GM19468 (cell line): ENCODE measurements around the gene SELPLG.
"Not testable (repeated sequence)": the region's sequence is repeated elsewhere in the genome, so short reads cannot be mapped to it uniquely, and the experiment has no call there.

Experiments
- ATAC-seq: cut with Tn5 transposase; IDR thresholded peaks from one replicate; pipeline ENCODE4 v1.9.1; 2021; ENCODE audit warnings: mild to moderate bottlenecking, moderate library complexity, moderate number of reproducible peaks; ENCODE audit not compliant: unreplicated experiment; ENCODE audit errors: extremely low read depth

Gene SELPLG

DNA sequence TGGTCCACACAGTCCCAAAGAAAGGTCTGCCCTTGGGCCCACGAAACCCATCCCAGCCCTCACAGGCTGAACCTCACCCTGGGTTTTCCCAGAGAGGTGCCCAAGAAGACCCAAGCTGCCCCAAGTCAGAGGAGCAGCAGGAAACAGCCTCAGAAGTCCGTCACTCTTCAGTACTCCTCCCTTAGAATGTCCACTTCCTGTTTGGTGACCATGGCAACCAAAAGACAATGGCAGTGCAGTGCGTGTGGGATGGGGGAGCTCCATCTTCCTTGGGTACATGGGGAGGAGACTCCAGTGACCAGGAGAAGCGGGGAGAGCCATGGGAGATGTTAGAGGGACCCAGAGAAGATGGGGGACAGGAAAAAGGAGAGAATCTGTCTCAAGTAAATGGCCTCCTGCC, 11.3 kb downstream of the SELPLG start:
- ATAC-seq = no peak

DNA sequence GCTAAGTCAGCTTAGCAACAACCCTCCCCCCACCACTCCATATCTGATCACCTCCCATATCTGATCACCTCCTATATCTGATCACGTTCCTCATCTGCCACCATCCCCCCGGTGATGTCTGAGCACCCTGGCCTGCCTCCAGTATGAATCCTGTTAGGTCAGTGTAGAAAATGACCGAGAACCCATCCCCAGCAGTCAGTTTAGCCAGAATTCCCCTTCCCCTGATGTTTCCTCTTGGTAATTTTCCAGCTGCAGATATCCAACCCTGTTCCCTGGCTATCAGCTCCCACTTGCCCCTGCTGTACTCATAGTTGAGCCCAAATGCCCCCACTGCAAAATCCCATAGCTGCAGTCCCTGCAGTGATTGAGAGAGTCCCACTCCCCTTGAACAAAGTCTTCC, 12.5 kb downstream of the SELPLG start:
- ATAC-seq = no peak

GRCh38 chr12:108620236-108620879, 13.3 kb downstream of the SELPLG start:
- no peak for ATAC-seq

GRCh38 chr12:108619369-108620160, 14.1 kb downstream of the SELPLG start:
- ATAC-seq = no peak

GRCh38 chr12:108618953-108619274, 14.8 kb downstream of the SELPLG start:
- not testable (repeated sequence) for ATAC-seq

DNA sequence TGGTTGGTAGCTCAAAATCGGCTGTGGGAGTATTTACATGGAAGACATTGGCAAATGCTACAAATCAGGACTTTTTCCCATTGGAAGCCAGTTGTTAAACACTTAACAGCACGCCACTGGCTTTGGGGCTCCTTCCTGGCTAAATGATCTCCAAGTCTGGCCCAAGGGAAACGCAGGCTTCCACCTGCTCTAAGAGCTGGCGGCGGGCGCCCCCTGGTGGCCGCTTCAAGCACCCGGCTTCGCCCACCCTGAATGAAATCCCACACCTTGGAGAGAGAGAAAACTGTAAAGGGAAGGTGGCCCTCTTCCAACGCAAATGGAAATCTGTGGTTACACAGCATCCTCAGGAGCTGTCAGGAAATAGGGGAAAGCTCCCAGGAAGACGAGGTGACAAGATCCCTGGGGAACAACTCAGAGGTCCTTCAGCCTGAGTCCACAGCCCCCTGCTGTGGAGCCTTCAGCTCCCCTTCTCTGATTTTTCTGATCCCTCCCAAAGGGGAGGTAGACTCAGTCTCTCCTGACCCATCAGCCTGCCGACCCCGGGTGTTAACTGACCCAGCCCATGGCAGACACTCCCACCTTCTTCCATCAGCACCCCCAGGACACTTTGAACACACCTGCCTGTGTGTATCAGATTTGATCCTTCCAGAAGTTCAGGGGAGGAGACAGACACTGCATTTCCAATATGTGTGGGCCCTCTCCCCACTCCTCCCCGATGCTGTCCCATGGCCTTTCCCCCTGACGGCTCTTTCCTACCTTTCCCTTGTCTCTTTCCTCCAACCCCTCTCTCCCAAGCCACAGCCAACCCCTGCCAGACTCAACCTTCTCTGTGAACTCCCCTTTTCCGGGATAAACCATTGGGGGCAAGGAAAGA, 15.4 kb downstream of the SELPLG start:
- ATAC-seq = peak; percentile 5

- peak; percentile 50 for ATAC-seq
Observed at GRCh38 chr12:108616941-108617858, 16.5 kb downstream of the SELPLG start.

DNA sequence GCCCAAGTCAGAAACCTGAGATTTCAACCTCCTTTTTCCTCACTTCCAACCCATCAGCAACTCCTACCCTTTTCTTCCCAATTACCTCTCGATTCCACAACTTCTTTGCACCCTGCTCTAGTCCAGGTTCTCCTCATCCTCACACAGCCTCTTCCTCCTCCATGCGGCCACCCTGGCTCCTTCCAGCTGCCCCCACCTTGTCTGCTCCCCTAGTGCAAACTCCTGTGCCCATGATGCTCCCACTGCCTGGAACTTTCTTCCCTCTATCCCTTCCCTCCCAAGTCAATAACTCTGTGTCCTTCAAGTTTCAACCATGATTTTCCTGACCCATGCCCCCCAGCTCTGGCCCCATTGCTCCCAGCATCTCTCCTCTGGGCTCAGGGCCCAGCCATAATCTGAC, 17.3 kb downstream of the SELPLG start:
- ATAC-seq = no peak

GRCh38 chr12:108615918-108616317, 17.8 kb downstream of the SELPLG start:
- ATAC-seq = no peak

- ATAC-seq = no peak
Observed at GRCh38 chr12:108614639-108615038, 19.1 kb downstream of the SELPLG start.

GRCh38 chr12:108614041-108614440, 19.7 kb downstream of the SELPLG start:
- ATAC-seq = no peak

DNA sequence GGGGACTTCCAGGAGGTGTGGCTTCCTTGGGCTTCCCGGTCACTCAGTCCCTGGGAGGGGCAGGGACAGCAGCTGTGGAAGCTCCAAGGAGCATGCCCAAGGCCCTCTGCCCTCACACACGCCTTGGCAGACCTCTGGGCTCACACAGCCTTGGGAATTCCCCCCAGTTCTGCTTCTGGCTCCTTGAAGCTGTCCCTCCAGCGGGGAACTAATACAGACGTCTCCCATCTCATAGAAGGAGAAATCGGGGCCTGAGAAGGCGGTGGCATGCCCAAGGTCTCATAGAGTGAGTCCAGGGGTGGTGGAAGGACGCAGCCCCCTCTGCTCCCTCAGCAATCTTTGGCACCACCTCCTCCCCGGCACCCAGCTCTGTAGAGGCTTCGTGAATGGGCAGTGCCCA, 20.1 kb downstream of the SELPLG start:
- no peak for ATAC-seq

DNA sequence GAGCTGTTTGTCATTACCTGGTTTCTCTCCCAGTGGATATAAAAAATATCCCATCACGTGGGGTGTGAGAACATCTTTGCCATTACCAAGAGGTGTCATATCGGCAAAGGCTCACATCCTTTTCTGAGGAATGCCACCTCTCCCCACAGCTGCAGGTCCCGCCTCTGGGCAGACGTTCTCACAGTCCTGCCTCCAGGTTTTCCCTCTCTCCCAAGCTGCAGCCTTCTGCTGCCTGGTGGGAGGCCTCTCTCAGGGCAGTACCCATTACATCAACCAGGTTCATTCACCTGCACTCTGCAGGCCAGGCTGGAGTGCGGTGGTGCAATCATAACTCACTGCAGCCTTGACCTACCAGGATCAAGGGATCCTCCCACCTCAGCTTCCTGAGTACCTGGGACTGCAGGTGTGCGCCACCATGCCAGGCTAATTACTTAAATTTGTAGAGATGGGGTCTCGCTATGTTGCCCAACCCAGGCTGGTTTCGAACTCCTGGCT, 20.9 kb downstream of the SELPLG start:
- ATAC-seq = no peak

DNA sequence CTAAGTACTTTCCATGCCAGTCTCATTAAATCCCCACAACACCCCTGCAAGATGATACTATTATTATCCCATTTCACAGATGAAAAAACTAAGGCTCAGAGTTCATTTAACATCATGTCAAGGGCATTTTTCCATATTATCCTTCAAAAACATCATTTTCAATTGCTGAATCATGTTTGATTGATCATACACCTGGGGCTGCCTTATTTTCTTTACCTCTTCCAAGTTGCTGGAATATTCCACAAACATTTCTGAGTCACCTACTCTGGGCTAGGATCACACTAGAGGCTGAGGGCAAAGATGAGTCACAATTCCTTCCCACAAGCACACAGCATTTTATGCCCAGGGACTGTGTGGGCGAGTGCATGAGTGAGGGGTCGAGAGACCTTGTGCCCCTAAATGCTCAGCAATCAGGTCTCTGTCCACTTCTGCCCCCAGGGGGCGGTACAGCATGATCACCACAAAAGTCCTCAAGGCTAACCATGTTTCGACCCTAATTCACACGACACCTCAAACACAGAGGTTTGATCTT, 21.7 kb downstream of the SELPLG start:
- no peak for ATAC-seq

DNA sequence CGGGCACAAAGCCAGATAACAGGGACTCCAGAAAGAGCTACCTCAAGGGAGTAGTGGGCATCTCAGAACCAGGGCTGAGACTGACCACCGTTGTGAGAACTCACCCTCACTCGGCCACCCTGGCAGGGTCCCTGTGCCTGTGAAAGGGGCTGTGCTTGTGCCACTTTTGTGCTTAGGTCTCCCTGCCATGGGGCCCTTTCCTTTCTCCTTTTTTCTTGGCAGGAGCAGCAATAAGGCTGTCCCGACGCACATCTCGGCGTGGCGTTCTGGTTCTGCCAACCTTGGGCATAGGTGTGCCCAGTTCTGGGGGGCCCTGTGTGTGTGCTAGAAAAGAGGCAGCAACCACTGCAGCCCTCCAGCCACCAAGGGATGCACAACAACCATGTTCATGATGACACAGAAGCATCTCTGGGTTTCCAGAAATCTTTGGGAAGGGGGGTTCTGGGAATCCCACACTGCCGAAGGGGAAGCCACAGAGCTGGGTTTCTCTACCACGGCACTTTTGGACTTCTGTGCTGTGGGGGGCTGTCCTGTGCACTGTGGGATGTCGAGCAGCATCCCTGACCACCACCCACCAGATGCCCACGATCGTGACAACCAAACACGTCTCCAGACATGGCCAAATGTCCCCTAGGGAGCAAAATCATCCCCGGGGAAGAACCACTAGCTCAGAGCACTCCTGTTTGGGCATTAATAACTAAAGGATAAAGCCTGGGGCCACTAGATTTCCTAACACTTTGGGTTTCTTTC, 22.7 kb downstream of the SELPLG start:
- ATAC-seq = no peak

GRCh38 chr12:108610336-108610815, 23.3 kb downstream of the SELPLG start:
- no peak for ATAC-seq

- no peak for ATAC-seq
Observed at GRCh38 chr12:108609537-108610335, 24.0 kb downstream of the SELPLG start.

- ATAC-seq = no peak
Observed at GRCh38 chr12:108608616-108609015, 25.1 kb downstream of the SELPLG start.
